ENCODE results near the gene CLSTN2. TPM values are rescaled to one million over a fixed set of nuclear protein-coding genes. Genes with fewer than 3 reads are reported as not detected.

CLSTN2 gene
- polyA plus RNA-seq, 3 donors, result 1.4 to 1.8 (median 1.7) TPM

GRCh38 chr3:139941580-139941979 lies 6.6 kb downstream of the CLSTN2 start:
- DNase-seq, result no peak

GRCh38 chr3:139944256-139944910 lies 9.4 kb downstream of the CLSTN2 start:
- DNase-seq, result no peak

- DNase-seq, result no peak
Observed at GRCh38 chr3:139945386-139945785, 10.4 kb downstream of the CLSTN2 start.

GRCh38 chr3:139945942-139946341 lies 11.0 kb downstream of the CLSTN2 start:
- no peak for DNase-seq

DNA sequence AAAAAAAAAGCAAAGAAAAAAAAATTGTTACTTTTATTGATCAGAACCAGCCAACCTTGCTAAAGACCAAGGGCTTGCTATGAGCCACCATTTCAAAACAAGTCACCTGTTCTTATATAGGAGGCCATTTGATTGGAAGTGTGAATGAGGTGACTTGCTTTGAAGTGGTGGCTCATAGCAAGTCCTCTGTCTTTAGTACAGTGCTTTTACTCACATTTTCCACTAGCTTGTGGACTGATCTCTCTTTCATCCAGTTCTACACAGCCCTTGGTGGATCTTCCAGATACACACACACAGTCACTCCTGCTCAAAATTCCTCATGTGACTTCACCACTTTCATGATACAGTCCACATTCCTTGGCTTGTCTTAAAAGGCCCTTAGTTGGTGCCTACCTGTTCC lies 13.5 kb downstream of the CLSTN2 start:
- no peak for DNase-seq

GRCh38 chr3:139948898-139949297 lies 13.9 kb downstream of the CLSTN2 start:
- no peak for DNase-seq

- no peak for DNase-seq
Observed at GRCh38 chr3:139953131-139953910, 18.3 kb downstream of the CLSTN2 start.

GRCh38 chr3:139954146-139954860 lies 19.3 kb downstream of the CLSTN2 start:
- DNase-seq, result no peak

DNA sequence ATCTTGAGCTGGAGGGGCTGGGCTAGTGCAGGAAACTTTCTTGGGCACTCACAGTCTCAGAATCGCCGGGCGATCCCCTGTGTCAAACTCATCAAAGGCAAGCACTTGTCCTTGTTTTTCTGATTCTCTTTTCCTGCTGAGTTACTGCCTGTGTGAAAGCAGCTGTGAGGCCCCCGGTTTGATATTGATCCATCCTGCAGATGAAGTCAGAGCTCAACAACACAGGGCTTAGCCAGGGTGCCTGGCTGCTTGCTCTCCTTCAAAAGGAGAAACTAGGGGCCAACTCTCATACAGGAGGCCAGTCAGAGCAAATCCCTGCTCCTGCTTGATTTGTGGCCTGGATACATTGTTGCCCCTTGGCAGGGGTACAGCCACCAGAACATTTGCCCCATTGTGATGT lies 22.9 kb downstream of the CLSTN2 start:
- DNase-seq, result no peak

DNA sequence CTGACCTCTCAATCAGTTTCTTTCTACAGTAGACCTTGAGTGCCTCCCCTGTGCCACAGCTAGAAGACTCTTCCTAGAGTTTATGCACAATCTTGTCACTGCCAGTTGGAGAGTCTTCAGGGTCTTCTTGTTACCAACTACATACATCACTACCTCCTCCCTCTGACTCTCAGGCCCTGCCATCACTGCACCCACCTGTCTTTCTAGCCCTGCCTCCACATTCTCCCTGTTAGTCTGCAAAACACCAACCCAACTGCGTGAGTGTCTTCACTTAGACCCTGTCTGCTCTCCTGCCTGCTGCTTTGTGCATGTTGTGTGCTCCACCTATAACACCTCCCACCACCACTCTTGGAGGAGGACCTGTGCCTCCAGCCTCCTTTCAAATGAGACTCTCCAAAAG lies 34.4 kb downstream of the CLSTN2 start:
- DNase-seq, result no peak

GRCh38 chr3:139970526-139970925 lies 35.5 kb downstream of the CLSTN2 start:
- DNase-seq, result peak; percentile 12

DNA sequence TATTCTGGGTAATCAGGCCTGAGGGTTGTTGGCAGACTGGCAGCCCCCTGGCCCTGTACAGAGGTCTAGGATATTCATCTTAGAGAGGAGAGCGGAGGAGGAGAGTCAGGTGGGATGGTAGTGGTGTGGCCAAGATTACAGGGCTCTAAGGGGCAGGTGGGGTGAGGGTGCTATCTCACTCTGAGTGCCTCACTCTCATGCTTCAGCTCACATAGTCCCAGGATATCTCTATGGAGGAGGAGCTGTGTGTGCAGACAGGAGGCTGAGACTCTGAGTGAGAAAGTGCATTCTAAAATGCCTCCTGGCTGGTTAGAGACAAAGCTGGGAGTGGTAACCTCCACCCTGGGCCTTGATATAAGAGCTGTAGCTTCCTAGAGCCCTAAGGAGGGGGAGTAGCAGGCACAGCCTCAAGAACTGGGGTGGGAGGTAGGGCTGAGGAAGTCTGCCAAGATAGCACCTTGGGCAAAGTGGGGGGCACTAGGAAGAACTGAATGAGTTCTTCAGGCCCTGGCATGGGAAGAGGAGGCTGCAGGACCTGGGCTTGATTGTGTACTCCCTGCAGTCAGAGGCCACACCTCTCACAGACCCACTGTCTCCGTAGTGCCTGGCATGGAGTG lies 39.9 kb downstream of the CLSTN2 start:
- no peak for DNase-seq

GRCh38 chr3:139975594-139976365 lies 40.8 kb downstream of the CLSTN2 start:
- no peak for DNase-seq

GRCh38 chr3:139978966-139979365 lies 44.0 kb downstream of the CLSTN2 start:
- DNase-seq, result no peak

- DNase-seq, result no peak
Observed at GRCh38 chr3:139979991-139980390, 45.0 kb downstream of the CLSTN2 start.

DNA sequence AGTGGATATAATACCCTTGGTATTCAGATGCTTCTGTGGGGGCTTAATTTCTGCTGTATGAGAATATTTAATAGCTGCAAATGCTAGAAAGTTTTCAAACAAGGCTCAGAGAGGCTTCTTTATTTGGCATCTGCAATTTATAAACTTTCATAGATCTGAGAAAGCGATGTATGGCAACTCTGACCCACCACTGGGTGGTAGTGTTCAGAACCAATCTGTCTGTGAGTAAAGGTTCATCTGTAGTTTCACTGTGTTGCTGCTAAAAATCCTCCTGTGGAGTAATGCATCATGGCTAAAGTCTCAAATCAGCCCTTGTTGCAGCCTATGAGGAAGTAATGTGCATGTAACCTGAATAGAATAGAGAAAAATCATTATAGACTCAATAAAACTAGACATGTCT lies 47.4 kb downstream of the CLSTN2 start:
- no peak for DNase-seq

- DNase-seq, result no peak
Observed at GRCh38 chr3:139985576-139985975, 50.6 kb downstream of the CLSTN2 start.

DNA sequence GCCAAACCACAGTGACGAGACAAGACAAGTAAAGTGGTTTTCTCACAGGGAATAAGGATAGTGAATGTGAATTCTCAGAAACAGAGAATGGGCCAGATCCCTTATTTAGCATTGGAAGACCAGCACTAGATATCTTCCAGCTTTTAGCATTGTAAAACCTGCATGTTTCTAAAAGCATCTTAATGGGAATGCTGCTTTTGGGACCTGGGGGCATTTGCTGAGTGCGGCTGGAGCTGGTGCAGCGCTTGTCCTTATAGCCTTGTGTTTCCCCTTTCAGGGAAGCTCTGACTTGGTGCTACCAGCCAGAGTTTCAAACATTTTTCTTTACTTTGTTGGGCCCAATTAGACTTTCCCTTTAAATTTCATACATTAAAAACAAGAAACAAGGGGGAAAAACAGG lies 52.9 kb downstream of the CLSTN2 start:
- no peak for DNase-seq

GRCh38 chr3:139988472-139989156 lies 53.6 kb downstream of the CLSTN2 start:
- DNase-seq, result no peak

- DNase-seq, result no peak
Observed at GRCh38 chr3:139994891-139995290, 59.9 kb downstream of the CLSTN2 start.

DNA sequence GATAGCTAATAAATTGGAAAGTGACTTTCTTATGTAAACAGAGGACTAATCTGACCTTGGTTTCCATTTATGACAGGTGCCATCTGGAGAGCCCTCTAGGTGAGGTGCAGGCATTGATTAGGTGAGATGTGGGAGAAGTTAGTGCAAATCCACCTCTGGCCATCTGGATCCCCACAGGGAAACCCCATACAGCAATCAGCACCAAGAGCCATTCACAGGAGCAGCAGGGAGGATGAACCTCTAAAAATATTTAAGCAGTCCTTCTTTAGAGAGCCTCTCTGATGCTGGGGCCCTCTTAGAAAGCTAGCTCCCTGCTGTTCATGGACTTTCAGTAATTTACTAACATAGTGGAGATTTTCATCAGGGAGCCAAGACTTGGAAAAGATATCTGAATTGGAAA lies 69.3 kb downstream of the CLSTN2 start:
- no peak for DNase-seq

Data from renal pelvis (tissue), 4 donors.